HAP-1 (cell line): Measurements from ENCODE around the gene ACBD6.

Source experiments
- DNase-seq, 2 experiments: peaks; one replicate each; pipeline ENCODE4 v3.0.0-alpha.2; 2016 to 2020; ENCODE audit warnings: low spot score in 2 of 2
- H3K27me3 ChIP-seq: fragments of 250-450 bp; sonication (Bioruptor Pico); 2 replicates; pipeline ENCODE4 v1.5.1; 2020; ENCODE audit warnings: low read depth, mild to moderate bottlenecking, moderate library complexity
- H3K36me3 ChIP-seq: fragments of 250-450 bp; sonication (Bioruptor Pico); replicated peaks from 2 replicates; pipeline ENCODE4 v1.5.1; 2020; ENCODE audit warnings: mild to moderate bottlenecking
- H3K4me1 ChIP-seq: fragments of 250-450 bp; sonication (Bioruptor Pico); 2 replicates; pipeline ENCODE4 v1.5.1; 2020; ENCODE audit warnings: mild to moderate bottlenecking
- H3K4me3 ChIP-seq: fragments of 250-450 bp; sonication (Bioruptor Pico); 2 replicates; pipeline ENCODE4 v1.5.1; 2020; ENCODE audit warnings: mild to moderate bottlenecking, moderate library complexity
- H3K9me3 ChIP-seq: fragments of 250-450 bp; sonication (Bioruptor Pico); 2 replicates; pipeline ENCODE4 v1.5.1; 2020; ENCODE audit warnings: mild to moderate bottlenecking, moderate library complexity
- in situ Hi-C: fragments of 300-500 bp; cut with MboI; formaldehyde crosslinking; loops from 3 replicates; pipeline ENCODE4 v1.14.3; 2020; ENCODE audit warnings: low sequenced_read_pairs, inconsistent platforms, mixed read lengths

Gene ACBD6

GRCh38 chr1:180353945-180354344 lies 148.4 kb downstream of the ACBD6 start:
- H3K4me1 ChIP-seq: peaks cover 12% of the 10 kb centered on the region
- H3K9me3 ChIP-seq: no peaks in the 10 kb centered on the region
- in situ Hi-C loops: no loop called here
- H3K36me3 ChIP-seq: no peaks in the 10 kb centered on the region
- H3K27me3 ChIP-seq: no peaks in the 10 kb centered on the region
- DNase-seq: peak; percentile 52 to 78
- H3K4me3 ChIP-seq: no peak overlapping the region

GRCh38 chr1:180352588-180352987 lies 149.8 kb downstream of the ACBD6 start:
- no peaks in the 10 kb centered on the region for H3K36me3 ChIP-seq
- H3K27me3 ChIP-seq: no peaks in the 10 kb centered on the region
- DNase-seq: no peak
- in situ Hi-C loops: no loop called here
- peaks cover 10% of the 10 kb centered on the region for H3K4me1 ChIP-seq
- H3K9me3 ChIP-seq: no peaks in the 10 kb centered on the region
- H3K4me3 ChIP-seq: no peak overlapping the region

GRCh38 chr1:180352021-180352420 lies 150.4 kb downstream of the ACBD6 start:
- peaks cover 10% of the 10 kb centered on the region for H3K4me1 ChIP-seq
- in situ Hi-C loops: no loop called here
- H3K36me3 ChIP-seq: no peaks in the 10 kb centered on the region
- DNase-seq: no peak
- H3K27me3 ChIP-seq: no peaks in the 10 kb centered on the region
- no peaks in the 10 kb centered on the region for H3K9me3 ChIP-seq
- no peak overlapping the region for H3K4me3 ChIP-seq

- in situ Hi-C loops: no loop called here
- H3K4me3 ChIP-seq: no peak overlapping the region
- H3K9me3 ChIP-seq: no peaks in the 10 kb centered on the region
- peaks cover 17% of the 10 kb centered on the region for H3K4me1 ChIP-seq
- no peaks in the 10 kb centered on the region for H3K36me3 ChIP-seq
- no peaks in the 10 kb centered on the region for H3K27me3 ChIP-seq
- DNase-seq: peak in 1 of 2 experiments; percentile 28
These were observed 157.2 kb downstream of the ACBD6 start for GRCh38 chr1:180345148-180345547.

GRCh38 chr1:180343921-180344769 lies 158.2 kb downstream of the ACBD6 start:
- in situ Hi-C loops: no loop called here
- peak in 1 of 2 experiments; percentile 54 for DNase-seq

GRCh38 chr1:180327089-180327488 lies 175.3 kb downstream of the ACBD6 start:
- no peak for DNase-seq
- Histone ChIP-seq H3K4me1 (no peaks in the 10 kb centered on the region), H3K36me3 (no peaks in the 10 kb centered on the region), H3K9me3 (no peaks in the 10 kb centered on the region), H3K27me3 (no peaks in the 10 kb centered on the region; the same call in 1 of the 2 replicates), H3K4me3 (no peak overlapping the region)
- in situ Hi-C loops: no loop called here

More at GRCh38 chr1:180343921-180344769, 158.2 kb downstream of the ACBD6 start:
- no peaks in the 10 kb centered on the region for H3K9me3 ChIP-seq
- no peak overlapping the region for H3K4me3 ChIP-seq
- H3K4me1 ChIP-seq: peaks cover 17% of the 10 kb centered on the region
- H3K36me3 ChIP-seq: no peaks in the 10 kb centered on the region
- no peaks in the 10 kb centered on the region for H3K27me3 ChIP-seq

GRCh38 chr1:180312926-180313325 lies 189.5 kb downstream of the ACBD6 start:
- Histone ChIP-seq H3K27me3 (no peaks in the 10 kb centered on the region), H3K4me1 (peaks cover 5% of the 10 kb centered on the region; the same call in 1 of the 2 replicates), H3K9me3 (no peaks in the 10 kb centered on the region), H3K36me3 (0 out of 2 replicates have a peak, but pooled peaks cover 2% of the 10 kb centered on the region), H3K4me3 (no peak overlapping the region)
- in situ Hi-C loops: no loop called here
- DNase-seq: no peak

GRCh38 chr1:180311011-180311730 lies 191.2 kb downstream of the ACBD6 start:
- no peaks in the 10 kb centered on the region for H3K27me3 ChIP-seq
- H3K36me3 ChIP-seq: 0 out of 2 replicates have a peak, but pooled peaks cover 2% of the 10 kb centered on the region
- DNase-seq: no peak
- in situ Hi-C loops: no loop called here
- peaks cover 5% of the 10 kb centered on the region; the same call in 1 of the 2 replicates for H3K4me1 ChIP-seq
- H3K4me3 ChIP-seq: no peak overlapping the region
- H3K9me3 ChIP-seq: no peaks in the 10 kb centered on the region

DNA sequence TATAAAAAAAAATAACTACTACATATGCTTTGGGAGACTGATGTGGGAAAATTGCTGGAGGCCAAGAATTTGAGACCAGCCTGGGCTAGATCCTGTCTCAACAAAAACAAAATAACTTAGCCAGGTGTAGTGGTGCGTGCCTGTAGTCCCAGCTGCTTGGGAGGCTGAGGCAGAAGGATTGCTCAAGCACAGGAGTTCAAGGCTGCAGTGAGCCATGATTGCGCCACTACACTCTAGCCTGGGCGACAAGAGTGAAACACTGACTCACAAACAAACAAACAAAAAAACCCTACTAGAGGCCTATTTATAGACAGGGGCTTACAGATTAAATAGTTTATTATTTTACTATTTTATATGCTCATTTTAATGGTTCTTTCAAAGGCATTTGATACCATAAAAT lies 192.3 kb downstream of the ACBD6 start:
- H3K9me3 ChIP-seq: no peaks in the 10 kb centered on the region
- in situ Hi-C loops: no loop called here
- H3K4me1 ChIP-seq: peaks cover 5% of the 10 kb centered on the region; the same call in 1 of the 2 replicates
- H3K27me3 ChIP-seq: no peaks in the 10 kb centered on the region
- 0 out of 2 replicates have a peak, but pooled peaks cover 2% of the 10 kb centered on the region for H3K36me3 ChIP-seq
- DNase-seq: no peak
- no peak overlapping the region for H3K4me3 ChIP-seq

GRCh38 chr1:180309338-180309737 lies 193.0 kb downstream of the ACBD6 start:
- Histone ChIP-seq H3K36me3 (0 out of 2 replicates have a peak, but pooled peaks cover 2% of the 10 kb centered on the region), H3K4me3 (no peak overlapping the region), H3K27me3 (no peaks in the 10 kb centered on the region), H3K9me3 (no peaks in the 10 kb centered on the region), H3K4me1 (peaks cover 5% of the 10 kb centered on the region; the same call in 1 of the 2 replicates)
- in situ Hi-C loops: no loop called here
- no peak for DNase-seq

DNA sequence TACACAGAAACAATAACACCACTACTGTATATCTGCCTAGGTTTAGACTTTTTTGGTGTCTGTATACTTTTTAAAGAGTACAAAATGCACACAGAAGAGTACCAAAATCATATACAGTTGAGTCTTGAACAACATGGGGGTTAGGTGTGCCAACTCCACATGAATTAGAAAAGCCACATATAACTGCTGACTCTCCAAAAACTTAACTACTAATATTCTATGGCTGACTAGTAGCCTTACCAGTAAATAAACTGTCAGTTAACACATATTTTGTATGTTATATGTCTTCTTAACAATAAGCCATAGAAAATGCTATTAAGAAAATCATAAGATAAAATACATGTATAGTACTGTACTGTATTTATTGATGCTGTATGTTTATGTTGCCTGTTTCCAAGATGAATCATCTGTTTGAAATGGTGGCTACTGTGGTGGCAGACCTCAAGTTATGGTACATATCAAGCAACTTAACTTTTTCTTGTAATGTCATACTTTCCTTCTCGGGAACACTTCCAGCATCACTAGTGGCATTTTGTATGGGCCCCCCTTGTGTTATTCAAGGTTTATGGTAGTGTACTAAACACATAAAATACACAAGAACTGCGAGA lies 201.1 kb downstream of the ACBD6 start:
- in situ Hi-C loops: no loop called here
- Histone ChIP-seq H3K4me1 (no peaks in the 10 kb centered on the region), H3K4me3 (no peak overlapping the region), H3K27me3 (no peaks in the 10 kb centered on the region), H3K36me3 (peaks cover 4% of the 10 kb centered on the region; the same call in 1 of the 2 replicates), H3K9me3 (no peaks in the 10 kb centered on the region)
- no peak for DNase-seq

GRCh38 chr1:180299479-180300221 lies 202.7 kb downstream of the ACBD6 start:
- DNase-seq: no peak
- Histone ChIP-seq H3K4me1 (no peaks in the 10 kb centered on the region), H3K9me3 (no peaks in the 10 kb centered on the region), H3K36me3 (peaks cover 4% of the 10 kb centered on the region; the same call in 1 of the 2 replicates), H3K27me3 (no peaks in the 10 kb centered on the region), H3K4me3 (no peak overlapping the region)
- in situ Hi-C loops: no loop called here

- Histone ChIP-seq H3K27me3 (no peaks in the 10 kb centered on the region), H3K36me3 (no peaks in the 10 kb centered on the region), H3K4me3 (no peak overlapping the region), H3K9me3 (no peaks in the 10 kb centered on the region), H3K4me1 (no peaks in the 10 kb centered on the region)
- DNase-seq: no peak
- in situ Hi-C loops: no loop called here
These were observed 206.4 kb downstream of the ACBD6 start for GRCh38 chr1:180295999-180296398.
